Stimulated activated CD4-positive, alpha-beta T cell treated with anti-CD3 and anti-CD28 coated beads, Interleukin-1b, Interleukin-23, amount 100 ng/mL, for 1 hour (primary cell): ENCODE data around the gene SEPTIN2.
"Not testable (repeated sequence)": the region's sequence is repeated elsewhere in the genome, so short reads cannot be mapped to it uniquely, and the experiment has no call there.

Experiments
- DNase-seq, 2 donors: peaks; one replicate each; pipeline ENCODE4 v3.0.0-alpha.2; 2020; ENCODE audit warnings: low read depth in 2 of 2

Gene SEPTIN2

GRCh38 chr2:241313543-241314095, 2.1 kb upstream of the SEPTIN2 start:
- no peak for DNase-seq

- no peak for DNase-seq
Measured at GRCh38 chr2:241314226-241315092, 1.3 kb upstream of the SEPTIN2 start.

GRCh38 chr2:241315093-241315878, 439 bp upstream of the SEPTIN2 start, which contains the start of gene HDLBP:
Gene HDLBP (minus strand): TSS chr2:241315672. CDS start chr2:241266869, 48,803 bp downstream.
- DNase-seq: peak; percentile 100

GRCh38 chr2:241316825-241317224, 1.1 kb downstream of the SEPTIN2 start:
- DNase-seq: no peak

- DNase-seq: no peak
Measured at GRCh38 chr2:241317391-241317790, 1.7 kb downstream of the SEPTIN2 start.

- not testable (repeated sequence) for DNase-seq
Measured at GRCh38 chr2:241318830-241319229, 3.1 kb downstream of the SEPTIN2 start.

GRCh38 chr2:241320394-241320793, 4.7 kb downstream of the SEPTIN2 start:
- DNase-seq: no peak

- DNase-seq: no peak
Measured at GRCh38 chr2:241321033-241321432, 5.3 kb downstream of the SEPTIN2 start.

GRCh38 chr2:241321886-241322285, 6.2 kb downstream of the SEPTIN2 start:
- no peak for DNase-seq

- DNase-seq: no peak
Measured at GRCh38 chr2:241323778-241324177, 8.1 kb downstream of the SEPTIN2 start.

GRCh38 chr2:241324775-241325174, 9.1 kb downstream of the SEPTIN2 start:
- DNase-seq: no peak

- DNase-seq: no peak
Measured at GRCh38 chr2:241325257-241325656, 9.5 kb downstream of the SEPTIN2 start.

- no peak for DNase-seq
Measured at GRCh38 chr2:241329669-241330615, 14.2 kb downstream of the SEPTIN2 start.

- no peak for DNase-seq
Measured at GRCh38 chr2:241330616-241330981, 14.9 kb downstream of the SEPTIN2 start.

- no peak for DNase-seq
Measured at GRCh38 chr2:241334813-241335212, 19.1 kb downstream of the SEPTIN2 start.

GRCh38 chr2:241339839-241340630, 24.3 kb downstream of the SEPTIN2 start:
- DNase-seq: no peak

GRCh38 chr2:241340631-241341163, 25.0 kb downstream of the SEPTIN2 start:
- no peak for DNase-seq

- no peak for DNase-seq
Measured at GRCh38 chr2:241344925-241345651, 29.4 kb downstream of the SEPTIN2 start.

GRCh38 chr2:241349941-241350340, 34.2 kb downstream of the SEPTIN2 start:
- DNase-seq: no peak

- DNase-seq: no peak
Measured at GRCh38 chr2:241350530-241350877, 34.8 kb downstream of the SEPTIN2 start.
